HG02973 (cell line): ENCODE data around the gene SETX.
A peak's percentile ranks its signal among the peaks of the same experiment; 100 is the strongest.

Experiments
- ATAC-seq: cut with Tn5 transposase; IDR thresholded peaks from one replicate; pipeline ENCODE4 v1.9.1; 2021; ENCODE audit warnings: moderate library complexity; ENCODE audit not compliant: unreplicated experiment

The SETX gene

GRCh38 chr9:132242621-132243155, 112.1 kb downstream of the SETX start:
- no peak for ATAC-seq

- peak; percentile 5 for ATAC-seq
These were observed 112.8 kb downstream of the SETX start for GRCh38 chr9:132241840-132242620.

- peak; percentile 11 for ATAC-seq
These were observed 113.3 kb downstream of the SETX start for GRCh38 chr9:132241483-132241839.

GRCh38 chr9:132240841-132241482, 113.8 kb downstream of the SETX start:
- peak; percentile 54 for ATAC-seq

GRCh38 chr9:132239999-132240840, 114.6 kb downstream of the SETX start:
- no peak for ATAC-seq

GRCh38 chr9:132239518-132239917, 115.3 kb downstream of the SETX start:
- no peak for ATAC-seq

GRCh38 chr9:132238992-132239391, 115.8 kb downstream of the SETX start:
- ATAC-seq, result no peak

GRCh38 chr9:132238026-132238972, 116.5 kb downstream of the SETX start:
- no peak for ATAC-seq

GRCh38 chr9:132237481-132237880, 117.3 kb downstream of the SETX start:
- no peak for ATAC-seq

GRCh38 chr9:132236662-132237311, 118.0 kb downstream of the SETX start:
- ATAC-seq, result no peak

GRCh38 chr9:132235894-132236661, 118.7 kb downstream of the SETX start:
- ATAC-seq, result no peak

- ATAC-seq, result no peak
These were observed 119.7 kb downstream of the SETX start for GRCh38 chr9:132235125-132235524.

GRCh38 chr9:132234535-132234934, 120.3 kb downstream of the SETX start:
- no peak for ATAC-seq

GRCh38 chr9:132233138-132233537, 121.6 kb downstream of the SETX start:
- ATAC-seq, result no peak

- no peak for ATAC-seq
These were observed 122.3 kb downstream of the SETX start for GRCh38 chr9:132232522-132232921.

- ATAC-seq, result no peak
These were observed 123.6 kb downstream of the SETX start for GRCh38 chr9:132231019-132231701.

- ATAC-seq, result no peak
These were observed 124.2 kb downstream of the SETX start for GRCh38 chr9:132230605-132231004.

GRCh38 chr9:132228062-132228461, 126.7 kb downstream of the SETX start:
- no peak for ATAC-seq
